Measurements from ENCODE around the gene UBE2QL1.

DNA sequence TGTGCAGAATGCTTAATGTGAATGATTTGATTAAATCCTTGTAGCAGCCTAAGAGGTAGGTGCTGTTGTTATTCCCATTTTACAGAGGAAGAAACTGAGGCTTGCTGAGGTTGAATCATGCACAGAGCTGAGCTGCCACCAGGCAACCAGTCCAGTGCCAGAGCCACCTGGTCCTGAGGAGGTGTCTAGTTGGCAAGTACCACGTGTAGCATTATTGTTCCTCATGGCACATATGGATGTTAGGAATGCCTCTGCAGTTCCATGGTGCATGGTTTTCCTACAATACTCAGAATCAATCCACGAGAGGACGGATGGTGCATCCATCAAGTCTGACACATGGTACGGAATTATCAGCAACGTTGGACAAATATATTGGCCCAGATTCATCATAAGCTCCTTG lies 8.9 kb downstream of the UBE2QL1 start:
- TF ChIP-seq, protein P1, sequence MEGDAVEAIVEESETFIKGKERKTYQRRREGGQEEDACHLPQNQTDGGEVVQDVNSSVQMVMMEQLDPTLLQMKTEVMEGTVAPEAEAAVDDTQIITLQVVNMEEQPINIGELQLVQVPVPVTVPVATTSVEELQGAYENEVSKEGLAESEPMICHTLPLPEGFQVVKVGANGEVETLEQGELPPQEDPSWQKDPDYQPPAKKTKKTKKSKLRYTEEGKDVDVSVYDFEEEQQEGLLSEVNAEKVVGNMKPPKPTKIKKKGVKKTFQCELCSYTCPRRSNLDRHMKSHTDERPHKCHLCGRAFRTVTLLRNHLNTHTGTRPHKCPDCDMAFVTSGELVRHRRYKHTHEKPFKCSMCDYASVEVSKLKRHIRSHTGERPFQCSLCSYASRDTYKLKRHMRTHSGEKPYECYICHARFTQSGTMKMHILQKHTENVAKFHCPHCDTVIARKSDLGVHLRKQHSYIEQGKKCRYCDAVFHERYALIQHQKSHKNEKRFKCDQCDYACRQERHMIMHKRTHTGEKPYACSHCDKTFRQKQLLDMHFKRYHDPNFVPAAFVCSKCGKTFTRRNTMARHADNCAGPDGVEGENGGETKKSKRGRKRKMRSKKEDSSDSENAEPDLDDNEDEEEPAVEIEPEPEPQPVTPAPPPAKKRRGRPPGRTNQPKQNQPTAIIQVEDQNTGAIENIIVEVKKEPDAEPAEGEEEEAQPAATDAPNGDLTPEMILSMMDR (conservative IDR thresholded peaks at IDR 0.05 in 1 of 2, IDR thresholded peaks at IDR 0.05 in 1 of 2; ENCODE audit: extremely low read depth in 1 of 2, insufficient read depth in 1 of 2, low read depth in 1 of 2, low read length in 2 of 2), result no peak
- TF ChIP-seq EZH2 (IDR thresholded peaks at IDR 0.05; ENCODE audit: borderline replicate concordance, low read length), result no peak

Measured in mammary epithelial cell (primary cell).